ENCODE measurements around the gene TSR2. TPM values are rescaled to one million over a fixed set of nuclear protein-coding genes. Genes with fewer than 3 reads are reported as not detected.
A peak's percentile ranks its signal among the peaks of the same experiment; 100 is the strongest.
"Not testable (repeated sequence)": the region's sequence is repeated elsewhere in the genome, so short reads cannot be mapped to it uniquely, and the experiment has no call there.

TSR2 gene
- total and polyA plus RNA-seq, 2 donors from 2014 or later: 48.0 to 70.2 TPM

GRCh38 chrX:54482839-54483593 lies 42.8 kb downstream of the TSR2 start:
- no peak overlapping the region for H3K4me3 ChIP-seq (ENCODE audit: low read length in 3 of 3)

GRCh38 chrX:54483946-54484345 lies 43.7 kb downstream of the TSR2 start:
- no peaks in the 10 kb centered on the region for H3K9me3 ChIP-seq (ENCODE audit: control insufficient read depth in 2 of 3, insufficient read depth in 1 of 3, low read length in 3 of 3)
- no peak overlapping the region for H3K4me3 ChIP-seq (ENCODE audit: low read length in 3 of 3)
- no peak overlapping the region for H3K9ac ChIP-seq (ENCODE audit: low read length in 3 of 3)
- intact Hi-C loops (cut with DNase I): no loop called here
- FAIRE-seq (no peak), DNase-seq (no peak)
- H3K4me1 ChIP-seq (ENCODE audit: control insufficient read depth in 2 of 3, insufficient read depth in 2 of 3, low read depth in 1 of 3, low read length in 3 of 3): peaks cover 0 to 9% (median 6%) of the 10 kb centered on the region in 3 donors
- no peaks in the 10 kb centered on the region for H3K27me3 ChIP-seq (ENCODE audit: control insufficient read depth, insufficient read depth, low read length)
- TF ChIP-seq CTCF (IDR thresholded peaks at IDR 0.05; ENCODE audit: borderline replicate concordance, extremely low read depth, insufficient read depth): no peak
- H3K36me3 ChIP-seq (ENCODE audit: control insufficient read depth in 2 of 3, insufficient read depth in 3 of 3, low read length in 3 of 3): no peaks in the 10 kb centered on the region
- H3K27ac ChIP-seq (ENCODE audit: low read depth in 2 of 2, low read length in 2 of 2): no peak overlapping the region

More at GRCh38 chrX:54482839-54483593, 42.8 kb downstream of the TSR2 start:
- no peaks in the 10 kb centered on the region for H3K9me3 ChIP-seq (ENCODE audit: control insufficient read depth in 2 of 3, insufficient read depth in 1 of 3, low read length in 3 of 3)
- FAIRE-seq (no peak), DNase-seq (peak in 4 of 5 donors; percentile 22 to 54 (median 46))
- H3K27me3 ChIP-seq (ENCODE audit: control insufficient read depth, insufficient read depth, low read length): no peaks in the 10 kb centered on the region
- H3K4me1 ChIP-seq (ENCODE audit: control insufficient read depth in 2 of 3, insufficient read depth in 2 of 3, low read depth in 1 of 3, low read length in 3 of 3): peaks cover 0 to 13% (median 11%) of the 10 kb centered on the region in 3 donors
- intact Hi-C loops (cut with DNase I): no loop called here
- TF ChIP-seq CTCF (IDR thresholded peaks at IDR 0.05; ENCODE audit: borderline replicate concordance, extremely low read depth, insufficient read depth): no peak
- H3K9ac ChIP-seq (ENCODE audit: low read length in 3 of 3): no peak overlapping the region
- H3K36me3 ChIP-seq (ENCODE audit: control insufficient read depth in 2 of 3, insufficient read depth in 3 of 3, low read length in 3 of 3): no peaks in the 10 kb centered on the region
- peak overlapping the region in 1 of 2 donors; percentile 75 for H3K27ac ChIP-seq (ENCODE audit: low read depth in 2 of 2, low read length in 2 of 2)

- FAIRE-seq (no peak), DNase-seq (no peak)
- no peak overlapping the region for H3K9ac ChIP-seq (ENCODE audit: low read length in 3 of 3)
- H3K36me3 ChIP-seq (ENCODE audit: control insufficient read depth in 2 of 3, insufficient read depth in 3 of 3, low read length in 3 of 3): no peaks in the 10 kb centered on the region
- no peaks in the 10 kb centered on the region for H3K27me3 ChIP-seq (ENCODE audit: control insufficient read depth, insufficient read depth, low read length)
- peaks cover 0 to 6% (median 0%) of the 10 kb centered on the region in 3 donors for H3K4me1 ChIP-seq (ENCODE audit: control insufficient read depth in 2 of 3, insufficient read depth in 2 of 3, low read depth in 1 of 3, low read length in 3 of 3)
- H3K4me3 ChIP-seq (ENCODE audit: low read length in 3 of 3): no peak overlapping the region
- H3K9me3 ChIP-seq (ENCODE audit: control insufficient read depth in 2 of 3, insufficient read depth in 1 of 3, low read length in 3 of 3): no peaks in the 10 kb centered on the region
- H3K27ac ChIP-seq (ENCODE audit: low read depth in 2 of 2, low read length in 2 of 2): no peak overlapping the region
- no peak for TF ChIP-seq CTCF (IDR thresholded peaks at IDR 0.05; ENCODE audit: borderline replicate concordance, extremely low read depth, insufficient read depth)
- intact Hi-C loops (cut with DNase I): no loop called here
Measured at GRCh38 chrX:54484666-54485065, 44.5 kb downstream of the TSR2 start.

- H3K9me3 ChIP-seq (ENCODE audit: control insufficient read depth in 2 of 3, insufficient read depth in 1 of 3, low read length in 3 of 3); H3K4me1 ChIP-seq (ENCODE audit: control insufficient read depth in 2 of 3, insufficient read depth in 2 of 3, low read depth in 1 of 3, low read length in 3 of 3); H3K4me3 ChIP-seq (ENCODE audit: low read length in 3 of 3); DNase-seq; H3K27me3 ChIP-seq (ENCODE audit: control insufficient read depth, insufficient read depth, low read length); H3K36me3 ChIP-seq (ENCODE audit: control insufficient read depth in 2 of 3, insufficient read depth in 3 of 3, low read length in 3 of 3); intact Hi-C loops (cut with DNase I); H3K9ac ChIP-seq (ENCODE audit: low read length in 3 of 3); FAIRE-seq; H3K27ac ChIP-seq (ENCODE audit: low read depth in 2 of 2, low read length in 2 of 2): not testable (repeated sequence)
Measured at GRCh38 chrX:54489819-54490218, 49.6 kb downstream of the TSR2 start.
